PC-3 (cell line): ENCODE data around the gene GRB10. TPM values are rescaled to one million over a fixed set of nuclear protein-coding genes. Genes with fewer than 3 reads are reported as not detected.
A peak's percentile ranks its signal among the peaks of the same experiment; 100 is the strongest.

Experiments used
- ATAC-seq: fragments of 200-7000 bp; cut with Tn5 transposase; 2 replicates; pipeline ENCODE4 v1.9.1; 2020; ENCODE audit warnings: mild to moderate bottlenecking, moderate library complexity
- BruUV-seq: library from RNA; stranded (reverse); fragments of 400-500 nt; replicated peaks from 2 replicates; lab custom pipeline; 2021; lab: Mats Ljungman, UMichigan
- CTCF ChIA-PET: fragments of 300-600 bp; sonication (Branson Sonifier 250); formaldehyde crosslinking; loops from one replicate; lab custom pipeline; 2022; ENCODE audit warnings: antibody characterized with exemption; lab: Charles Lee
- POLR2A ChIA-PET: fragments of 300-600 bp; sonication (Branson Sonifier 250); formaldehyde crosslinking; loops from one replicate; lab custom pipeline; 2022; ENCODE audit warnings: antibody characterized with exemption; ENCODE audit not compliant: unreplicated experiment; lab: Charles Lee
- DNase-seq: peaks from one replicate; pipeline ENCODE4 v3.0.0-alpha.2; 2015
- H2AFZ ChIP-seq: fragments of 300-600 bp; sonication (generic); 2 replicates; pipeline ENCODE4 v1.6.0; 2016; ENCODE audit warnings: antibody characterized with exemption, low read length
- H3F3A ChIP-seq: fragments of 300-600 bp; sonication (generic); one replicate; pipeline ENCODE4 v1.6.0; 2017; ENCODE audit warnings: antibody characterized with exemption, low read length, control low read depth, mild to moderate bottlenecking; ENCODE audit not compliant: unreplicated experiment
- H3K27ac ChIP-seq: fragments of 300-600 bp; sonication (generic); 2 replicates; pipeline ENCODE4 v1.5.1; 2016; ENCODE audit warnings: mild to moderate bottlenecking, low read length
- H3K27me3 ChIP-seq: fragments of 300-600 bp; sonication (generic); 2 replicates; pipeline ENCODE4 v1.6.1; 2016; ENCODE audit warnings: low read length, mixed read lengths
- H3K36me3 ChIP-seq: fragments of 300-600 bp; sonication (generic); 2 replicates; pipeline ENCODE4 v1.6.1; 2016; ENCODE audit warnings: low read depth, mixed run types, low read length, mixed read lengths
- H3K4me1 ChIP-seq: fragments of 300-600 bp; sonication (generic); 2 replicates; pipeline ENCODE4 v1.5.1; 2016; ENCODE audit warnings: low read length; ENCODE audit not compliant: insufficient read depth
- H3K4me2 ChIP-seq: fragments of 300-600 bp; sonication (generic); 2 replicates; pipeline ENCODE4 v1.6.0; 2016; ENCODE audit warnings: low read length
- H3K4me3 ChIP-seq: fragments of 300-600 bp; sonication (generic); 2 replicates; pipeline ENCODE4 v1.5.1; 2016; ENCODE audit warnings: mild to moderate bottlenecking, low read length, mixed read lengths
- H3K79me2 ChIP-seq: fragments of 300-600 bp; sonication (generic); 2 replicates; pipeline ENCODE4 v1.6.1; 2017; ENCODE audit warnings: low read length, mixed read lengths
- H3K9ac ChIP-seq: fragments of 300-600 bp; sonication (generic); 2 replicates; pipeline ENCODE4 v1.6.0; 2016; ENCODE audit warnings: mild to moderate bottlenecking, low read length
- H3K9me2 ChIP-seq: fragments of 300-600 bp; sonication (generic); replicated peaks from 2 replicates; pipeline ENCODE4 v1.6.1; 2016; ENCODE audit warnings: mixed run types, low read length, mixed read lengths
- H3K9me3 ChIP-seq: fragments of 300-600 bp; sonication (generic); 2 replicates; pipeline ENCODE4 v1.6.1; 2016; ENCODE audit warnings: low read length, mixed read lengths
- H4K20me1 ChIP-seq: fragments of 300-600 bp; sonication (generic); 2 replicates; pipeline ENCODE4 v1.6.1; 2016; ENCODE audit warnings: low read length, mixed read lengths
- CTCF ChIP-seq: fragments of 300-600 bp; sonication (generic); conservative IDR thresholded peaks from 2 replicates; pipeline ENCODE4 v1.5.1; 2017; ENCODE audit warnings: antibody characterized with exemption, low read depth, mild to moderate bottlenecking, low read length
- EZH2 ChIP-seq: fragments of 300-600 bp; sonication (generic); IDR thresholded peaks from one replicate; pipeline ENCODE4 v1.6.1; 2017; ENCODE audit warnings: antibody characterized with exemption, mild to moderate bottlenecking, low read length; ENCODE audit not compliant: unreplicated experiment
- EZH2phosphoT487 ChIP-seq: fragments of 300-600 bp; sonication (generic); IDR thresholded peaks from 2 replicates; pipeline ENCODE4 v1.6.1; 2018; ENCODE audit warnings: mild to moderate bottlenecking, antibody characterized with exemption, low read length, borderline replicate concordance
- intact Hi-C: fragments of 100-400 bp; cut with micrococcal nuclease; formaldehyde crosslinking; loops from 2 replicates; pipeline ENCODE4 v1.9.0; 2023
- total RNA-seq: library from RNA; depleted of rRNA; stranded (reverse); fragments of >200 nt; gene quantifications from 2 replicates; pipeline ENCODE4 v1.2.3, GENCODE V29; 2014

The GRB10 gene
- total RNA-seq, 1 experiment from 2014 or later: 61.3 TPM

- ATAC-seq: no peak
- CTCF ChIA-PET: no interaction called here
- Histone ChIP-seq H3K4me1 (peaks cover 16% of the 10 kb centered on the region), H4K20me1 (no peaks in the 10 kb centered on the region), H3K36me3 (no peaks in the 10 kb centered on the region), H2AFZ (no peak overlapping the region), H3K27ac (no peak overlapping the region), H3K27me3 (no peaks in the 10 kb centered on the region), H3K9me3 (no peaks in the 10 kb centered on the region), H3K79me2 (no peaks in the 10 kb centered on the region), H3K9me2 (no peaks in the 10 kb centered on the region), H3F3A (no peaks in the 10 kb centered on the region), H3K4me2 (no peak overlapping the region), H3K4me3 (no peak overlapping the region), H3K9ac (no peak overlapping the region)
- BruUV-seq: no TSS peak
- intact Hi-C loops: no loop called here
- TF ChIP-seq CTCF: no peak
- no peak for TF ChIP-seq EZH2phosphoT487
- TF ChIP-seq EZH2: no peak
- peak; percentile 11 for DNase-seq
- POLR2A ChIA-PET: no interaction called here
Measured at GRCh38 chr7:50805447-50806125, 22.9 kb upstream of the GRB10 start.

- CTCF ChIA-PET: interaction anchor here (1.1 kb wide), 1 partner anchor 337 kb away, joined by 3 read pairs; no protein-coding TSS in a partner anchor
- TF ChIP-seq CTCF (no peak), EZH2phosphoT487 (no peak), EZH2 (no peak)
- Histone ChIP-seq H2AFZ (no peak overlapping the region), H3F3A (no peaks in the 10 kb centered on the region), H3K9me3 (no peaks in the 10 kb centered on the region), H4K20me1 (no peaks in the 10 kb centered on the region), H3K4me1 (peaks cover 16% of the 10 kb centered on the region), H3K27me3 (no peaks in the 10 kb centered on the region), H3K36me3 (no peaks in the 10 kb centered on the region), H3K79me2 (no peaks in the 10 kb centered on the region), H3K9me2 (no peaks in the 10 kb centered on the region), H3K4me2 (peak overlapping the region; percentile 40), H3K27ac (peak overlapping the region; percentile 77), H3K9ac (peak overlapping the region; percentile 36; the same call in 1 of the 2 replicates), H3K4me3 (no peak overlapping the region)
- no TSS peak for BruUV-seq
- POLR2A ChIA-PET: no interaction called here
- DNase-seq (peak; percentile 80), ATAC-seq (peak; percentile 97)
- intact Hi-C loops: loop anchor here (2.0 kb wide), 1 partner anchor 29 kb away; no protein-coding TSS in a partner anchor
Measured at GRCh38 chr7:50803359-50804337, 21.0 kb upstream of the GRB10 start.
